GM12878 (cell line): ENCODE measurements around the gene ADGRD2. TPM values are rescaled to one million over a fixed set of nuclear protein-coding genes. Genes with fewer than 3 reads are reported as not detected.

Experiments used
- ATAC-seq: fragments of 200-7000 bp; cut with Tn5 transposase; 3 replicates; pipeline ENCODE4 v1.9.1; 2020; ENCODE audit warnings: mild to moderate bottlenecking, moderate library complexity
- BruUV-seq: library from RNA; stranded (reverse); fragments of 400-500 nt; replicated peaks from 2 replicates; lab custom pipeline; 2021; lab: Mats Ljungman, UMichigan
- CTCF ChIA-PET: fragments of 300-600 bp; sonication (Branson Sonifier 250); formaldehyde crosslinking; extraction: SDS; loops from one replicate; lab custom pipeline; 2021; ENCODE audit warnings: inconsistent platforms; lab: Yijun Ruan, JAX
- POLR2A ChIA-PET: fragments of 350-600 bp; formaldehyde crosslinking; extraction: SDS; loops from one replicate; lab custom pipeline; 2021; ENCODE audit warnings: inconsistent platforms; lab: Charles Lee
- RAD21 ChIA-PET: fragments of 300-600 bp; sonication (Branson Sonifier 250); formaldehyde crosslinking; loops from one replicate; lab custom pipeline; 2023; ENCODE audit warnings: antibody characterized with exemption; ENCODE audit not compliant: unreplicated experiment; lab: Charles Lee
- SMC1A ChIA-PET: fragments of 300-600 bp; sonication (Branson Sonifier 250); formaldehyde crosslinking; loops from one replicate; lab custom pipeline; 2023; ENCODE audit not compliant: unreplicated experiment, uncharacterized antibody; lab: Charles Lee
- DNase-seq: peaks from one replicate; pipeline ENCODE4 v3.0.0-alpha.2; 2011; ENCODE audit warnings: low read depth, low spot score
- FAIRE-seq: peaks from 3 replicates; lab custom pipeline; 2011; peaks lifted over from hg19 to GRCh38; lab: Jason Lieb, UNC
- H2AFZ ChIP-seq: 2 replicates; pipeline ENCODE4 v1.6.0; 2011; ENCODE audit warnings: low read depth, low read length, control low read depth; ENCODE audit not compliant: control insufficient read depth
- H3K27ac ChIP-seq: 2 replicates; pipeline ENCODE4 v1.5.1; 2011; ENCODE audit warnings: control low read depth; ENCODE audit not compliant: control insufficient read depth, insufficient read depth
- H3K27me3 ChIP-seq, 2 experiments: replicated peaks in 1 of 2; 2 replicates each; pipeline versions ENCODE4 v1.6.0 to v1.6.1; 2011; ENCODE audit warnings: low read length in 1 of 2; ENCODE audit not compliant: control insufficient read depth in 2 of 2, insufficient read depth in 2 of 2
- H3K36me3 ChIP-seq, 2 experiments: 2 replicates each; pipeline ENCODE4 v1.5.1; 2011; ENCODE audit warnings: low read length in 1 of 2; ENCODE audit not compliant: control insufficient read depth in 2 of 2, insufficient read depth in 2 of 2
- H3K4me1 ChIP-seq: 2 replicates; pipeline ENCODE4 v1.6.1; 2011; ENCODE audit warnings: mild to moderate bottlenecking, low read length, moderate library complexity, mixed read lengths; ENCODE audit not compliant: control insufficient read depth, insufficient read depth
- H3K4me2 ChIP-seq: 2 replicates; pipeline ENCODE4 v1.6.0; 2011; ENCODE audit warnings: control low read depth; ENCODE audit not compliant: control insufficient read depth, insufficient read depth
- H3K4me3 ChIP-seq: fragments of 200-600 bp; sonication (generic); 2 replicates; pipeline ENCODE4 v1.5.1; 2016
- H3K79me2 ChIP-seq: 2 replicates; pipeline ENCODE4 v1.6.0; 2011; ENCODE audit warnings: low read length; ENCODE audit not compliant: control insufficient read depth, insufficient read depth
- H3K9ac ChIP-seq: 2 replicates; pipeline ENCODE4 v1.8.0; 2011; ENCODE audit warnings: low read length, control low read depth, mixed read lengths; ENCODE audit not compliant: control insufficient read depth, insufficient read depth
- H3K9me3 ChIP-seq: replicated peaks from 3 replicates; pipeline ENCODE4 v1.5.1; 2011; ENCODE audit warnings: mild to moderate bottlenecking, low read length; ENCODE audit not compliant: control insufficient read depth, insufficient read depth
- H4K20me1 ChIP-seq: 2 replicates; pipeline ENCODE4 v1.6.0; 2011; ENCODE audit not compliant: control insufficient read depth, insufficient read depth
- BRCA1 ChIP-seq: IDR thresholded peaks from 2 replicates; pipeline ENCODE4 v1.6.1; 2011; ENCODE audit warnings: low read depth, low read length, improper control_type of control experiment
- CBFB ChIP-seq: IDR thresholded peaks from 2 replicates; pipeline ENCODE4 v1.6.1; 2016; ENCODE audit warnings: antibody characterized with exemption, low read depth
- DPF2 ChIP-seq: fragments of 450-650 bp; IDR thresholded peaks from 2 replicates; pipeline ENCODE4 v1.6.1; 2017; ENCODE audit warnings: mild to moderate bottlenecking
- EED ChIP-seq: sonication (generic); IDR thresholded peaks from 2 replicates; pipeline ENCODE4 v1.6.1; 2016; ENCODE audit warnings: antibody characterized with exemption, low read depth
- KLF5 ChIP-seq: fragments of 450-650 bp; IDR thresholded peaks from 2 replicates; pipeline ENCODE4 v1.6.1; 2014; ENCODE audit warnings: mild to moderate bottlenecking; ENCODE audit not compliant: partially characterized antibody
- LARP7 ChIP-seq: fragments of 450-650 bp; IDR thresholded peaks from 2 replicates; pipeline ENCODE4 v1.6.1; 2017; ENCODE audit warnings: mild to moderate bottlenecking
- MEF2A ChIP-seq: IDR thresholded peaks from 2 replicates; pipeline ENCODE4 v1.6.1; 2011; ENCODE audit warnings: low read depth, mild to moderate bottlenecking, low read length, moderate library complexity; ENCODE audit not compliant: insufficient read depth
- MTA2 ChIP-seq: fragments of 450-650 bp; IDR thresholded peaks from 2 replicates; pipeline ENCODE4 v1.6.1; 2016; ENCODE audit warnings: low read depth, mild to moderate bottlenecking, moderate library complexity
- MTA3 ChIP-seq: IDR thresholded peaks from 2 replicates; pipeline ENCODE4 v1.6.1; 2012; ENCODE audit warnings: low read length, inconsistent platforms, borderline replicate concordance
- SMAD1 ChIP-seq: fragments of 450-650 bp; IDR thresholded peaks from 2 replicates; pipeline ENCODE4 v1.6.1; 2018; ENCODE audit warnings: mild to moderate bottlenecking, low read depth; ENCODE audit not compliant: partially characterized antibody
- SMARCA5 ChIP-seq: fragments of 450-650 bp; IDR thresholded peaks from 2 replicates; pipeline ENCODE4 v1.6.1; 2017; ENCODE audit warnings: mild to moderate bottlenecking
- SP1 ChIP-seq: IDR thresholded peaks from one replicate; pipeline ENCODE4 v1.6.1; 2011; ENCODE audit warnings: low read depth, low read length
- SREBF2 ChIP-seq: IDR thresholded peaks from 2 replicates; pipeline ENCODE4 v1.6.1; 2012; ENCODE audit warnings: mild to moderate bottlenecking, low read length
- WGBS: methylation state at CpG from one replicate; pipeline ENCODE4 v1.1.6; 2016; ENCODE audit warnings: low lambda C conversion rate; ENCODE audit not compliant: insufficient replicate concordance, insufficient coverage; ENCODE audit errors: missing lambda C conversion rate; 5-methylcytosine and 5-hydroxymethylcytosine counted together
- in situ Hi-C: fragments of 300-500 bp; cut with MboI; formaldehyde crosslinking; loops from 9 replicates; pipeline ENCODE4 v1.14.3; 2018; ENCODE audit warnings: mixed read lengths
- intact Hi-C: fragments of 100-400 bp; cut with micrococcal nuclease; formaldehyde crosslinking; loops from one replicate; pipeline ENCODE4 v1.14.2; 2022; ENCODE audit not compliant: unreplicated experiment
- polyA plus RNA-seq, 11 experiments: library from polyadenylated mRNA; depleted of rRNA in 4 of 11; unstranded in 6 of 11; stranded (reverse) in 5 of 11; fragments of >200 nt; fragmentation: Nextera tagmentation in 4 of 11; fragmentation: Illumina TruSeq in 1 of 11; extraction: Ambion mirVana in 4 of 11; extraction: Trizol in 1 of 11; gene quantifications; 1 replicate in 1 of 11; 2 replicates in 10 of 11; pipeline versions ENCODE4 v1.2.1 to v1.2.3, GENCODE V29; 2011 to 2016; ENCODE audit warnings: inconsistent platforms in 2 of 11, missing spikeins in 2 of 11, low read depth in 1 of 11
- total RNA-seq, 4 experiments: library from RNA; depleted of rRNA in 3 of 4; stranded (reverse); fragments of >200 nt in 3 of 4; fragmentation: Illumina TruSeq in 1 of 4; extraction: Trizol in 1 of 4; gene quantifications; 2 replicates each; pipeline versions ENCODE4 v1.2.1 to v1.2.3, GENCODE V29; 2013 to 2021
- TF ChIP-seq, protein P1 (sequence below): fragments of 450-650 bp; IDR thresholded peaks from 2 replicates; pipeline ENCODE4 v1.6.1; 2014; ENCODE audit warnings: mild to moderate bottlenecking
- TF ChIP-seq, protein P2 (sequence below): IDR thresholded peaks from 2 replicates; pipeline ENCODE4 v1.6.1; 2011; ENCODE audit warnings: low read depth, low read length, improper control_type of control experiment, borderline replicate concordance
- TF ChIP-seq, protein P3 (sequence below): fragments of 450-650 bp; IDR thresholded peaks from 2 replicates; pipeline ENCODE4 v1.6.1; 2016; ENCODE audit warnings: mild to moderate bottlenecking, moderate library complexity, borderline replicate concordance
- TF ChIP-seq, protein P4 (sequence below): IDR thresholded peaks from 2 replicates; pipeline ENCODE4 v1.6.1; 2012; ENCODE audit warnings: low read depth, low read length, improper control_type of control experiment

Gene ADGRD2
- total and polyA plus RNA-seq, 10 of the 15 experiments (the other 5 are each of a cell fraction or from before 2014, with no cell fraction given) = not detected

DNA sequence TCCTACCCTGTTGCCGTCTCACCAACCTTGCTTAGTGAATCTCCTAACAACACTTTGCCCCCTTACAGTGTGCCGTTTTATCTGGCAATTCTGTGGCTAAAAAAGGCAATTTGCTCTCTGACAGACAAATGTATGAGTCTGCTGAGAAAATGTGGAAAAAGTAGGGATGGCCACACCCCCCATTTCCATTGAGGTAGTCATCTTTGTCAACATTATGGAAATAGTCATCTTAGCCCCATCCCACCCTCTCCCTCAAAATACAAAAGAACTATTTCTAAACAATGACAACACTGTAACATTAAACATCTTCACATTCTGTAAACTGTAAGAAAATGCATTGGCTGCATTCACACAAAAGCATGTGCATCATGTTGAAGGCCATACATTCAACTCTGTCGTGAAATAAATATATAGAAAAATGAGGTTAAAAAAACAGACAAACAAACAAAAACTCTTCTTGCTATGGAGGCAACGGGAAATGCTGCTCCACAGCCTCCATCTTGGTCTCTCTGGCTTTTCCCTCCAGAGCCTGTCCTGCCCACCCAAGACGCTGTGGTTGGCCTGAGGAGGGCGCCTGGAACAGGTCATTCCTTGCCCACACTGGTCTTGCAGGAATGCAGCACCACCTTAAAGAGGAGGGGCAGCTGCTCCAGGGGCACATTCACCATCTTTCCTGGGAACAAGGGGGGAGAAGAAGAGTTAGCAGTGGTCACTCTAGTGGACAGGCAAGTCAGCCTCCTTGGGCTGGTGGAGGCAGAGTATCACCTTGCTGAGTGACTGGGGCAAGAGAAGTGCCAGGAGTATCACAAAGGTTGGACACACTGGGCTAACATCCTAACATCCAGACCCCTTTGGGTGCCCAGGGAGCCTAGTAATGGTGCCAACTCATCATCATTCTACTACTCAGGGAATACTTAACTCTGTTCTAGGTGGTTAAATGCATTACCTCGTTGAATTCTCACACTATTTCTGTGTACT lies 72.2 kb downstream of the ADGRD2 start (continued):
- TF ChIP-seq, protein P1, sequence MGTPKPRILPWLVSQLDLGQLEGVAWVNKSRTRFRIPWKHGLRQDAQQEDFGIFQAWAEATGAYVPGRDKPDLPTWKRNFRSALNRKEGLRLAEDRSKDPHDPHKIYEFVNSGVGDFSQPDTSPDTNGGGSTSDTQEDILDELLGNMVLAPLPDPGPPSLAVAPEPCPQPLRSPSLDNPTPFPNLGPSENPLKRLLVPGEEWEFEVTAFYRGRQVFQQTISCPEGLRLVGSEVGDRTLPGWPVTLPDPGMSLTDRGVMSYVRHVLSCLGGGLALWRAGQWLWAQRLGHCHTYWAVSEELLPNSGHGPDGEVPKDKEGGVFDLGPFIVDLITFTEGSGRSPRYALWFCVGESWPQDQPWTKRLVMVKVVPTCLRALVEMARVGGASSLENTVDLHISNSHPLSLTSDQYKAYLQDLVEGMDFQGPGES = no peak
- TF ChIP-seq SP1 (no peak), KLF5 (no peak), MTA2 (no peak), DPF2 (no peak)
- TF ChIP-seq, protein P2, sequence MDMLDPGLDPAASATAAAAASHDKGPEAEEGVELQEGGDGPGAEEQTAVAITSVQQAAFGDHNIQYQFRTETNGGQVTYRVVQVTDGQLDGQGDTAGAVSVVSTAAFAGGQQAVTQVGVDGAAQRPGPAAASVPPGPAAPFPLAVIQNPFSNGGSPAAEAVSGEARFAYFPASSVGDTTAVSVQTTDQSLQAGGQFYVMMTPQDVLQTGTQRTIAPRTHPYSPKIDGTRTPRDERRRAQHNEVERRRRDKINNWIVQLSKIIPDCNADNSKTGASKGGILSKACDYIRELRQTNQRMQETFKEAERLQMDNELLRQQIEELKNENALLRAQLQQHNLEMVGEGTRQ = no peak

DNA sequence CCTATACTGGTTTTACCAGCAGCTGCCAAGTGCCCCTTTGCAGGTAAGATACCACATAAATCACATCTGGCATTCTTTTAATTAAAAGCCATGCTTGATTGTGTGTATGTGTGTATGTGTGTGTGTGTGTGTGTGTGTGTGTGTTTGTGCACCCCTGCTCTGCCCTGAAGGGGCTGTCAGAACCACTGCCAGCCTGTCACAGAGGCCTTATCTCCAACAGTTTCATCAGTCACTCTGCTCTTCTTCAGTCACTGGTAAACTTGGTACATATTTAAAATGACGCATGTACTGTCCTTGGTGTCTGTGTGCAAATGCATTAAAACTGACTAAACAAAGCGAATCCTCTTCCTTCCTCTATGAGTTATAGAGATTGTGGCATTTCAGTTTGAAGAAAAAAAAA lies 75.9 kb downstream of the ADGRD2 start:
- no peak for TF ChIP-seq CBFB
- no peak for TF ChIP-seq SREBF2
- no peak for TF ChIP-seq MTA2
- TF ChIP-seq SMARCA5 = no peak
- TF ChIP-seq LARP7 = no peak
- no peak for TF ChIP-seq MEF2A
- no peak for TF ChIP-seq BRCA1
- TF ChIP-seq, protein P3, sequence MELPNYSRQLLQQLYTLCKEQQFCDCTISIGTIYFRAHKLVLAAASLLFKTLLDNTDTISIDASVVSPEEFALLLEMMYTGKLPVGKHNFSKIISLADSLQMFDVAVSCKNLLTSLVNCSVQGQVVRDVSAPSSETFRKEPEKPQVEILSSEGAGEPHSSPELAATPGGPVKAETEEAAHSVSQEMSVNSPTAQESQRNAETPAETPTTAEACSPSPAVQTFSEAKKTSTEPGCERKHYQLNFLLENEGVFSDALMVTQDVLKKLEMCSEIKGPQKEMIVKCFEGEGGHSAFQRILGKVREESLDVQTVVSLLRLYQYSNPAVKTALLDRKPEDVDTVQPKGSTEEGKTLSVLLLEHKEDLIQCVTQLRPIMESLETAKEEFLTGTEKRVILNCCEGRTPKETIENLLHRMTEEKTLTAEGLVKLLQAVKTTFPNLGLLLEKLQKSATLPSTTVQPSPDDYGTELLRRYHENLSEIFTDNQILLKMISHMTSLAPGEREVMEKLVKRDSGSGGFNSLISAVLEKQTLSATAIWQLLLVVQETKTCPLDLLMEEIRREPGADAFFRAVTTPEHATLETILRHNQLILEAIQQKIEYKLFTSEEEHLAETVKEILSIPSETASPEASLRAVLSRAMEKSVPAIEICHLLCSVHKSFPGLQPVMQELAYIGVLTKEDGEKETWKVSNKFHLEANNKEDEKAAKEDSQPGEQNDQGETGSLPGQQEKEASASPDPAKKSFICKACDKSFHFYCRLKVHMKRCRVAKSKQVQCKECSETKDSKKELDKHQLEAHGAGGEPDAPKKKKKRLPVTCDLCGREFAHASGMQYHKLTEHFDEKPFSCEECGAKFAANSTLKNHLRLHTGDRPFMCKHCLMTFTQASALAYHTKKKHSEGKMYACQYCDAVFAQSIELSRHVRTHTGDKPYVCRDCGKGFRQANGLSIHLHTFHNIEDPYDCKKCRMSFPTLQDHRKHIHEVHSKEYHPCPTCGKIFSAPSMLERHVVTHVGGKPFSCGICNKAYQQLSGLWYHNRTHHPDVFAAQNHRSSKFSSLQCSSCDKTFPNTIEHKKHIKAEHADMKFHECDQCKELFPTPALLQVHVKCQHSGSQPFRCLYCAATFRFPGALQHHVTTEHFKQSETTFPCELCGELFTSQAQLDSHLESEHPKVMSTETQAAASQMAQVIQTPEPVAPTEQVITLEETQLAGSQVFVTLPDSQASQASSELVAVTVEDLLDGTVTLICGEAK = no peak
- no peak for TF ChIP-seq SMAD1
- TF ChIP-seq, protein P4, sequence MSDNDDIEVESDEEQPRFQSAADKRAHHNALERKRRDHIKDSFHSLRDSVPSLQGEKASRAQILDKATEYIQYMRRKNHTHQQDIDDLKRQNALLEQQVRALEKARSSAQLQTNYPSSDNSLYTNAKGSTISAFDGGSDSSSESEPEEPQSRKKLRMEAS = no peak
- no peak for TF ChIP-seq MTA3
- TF ChIP-seq EED = no peak
- TF ChIP-seq, all 136 proteins: peak for 0
- ChIA-PET SMC1A (interaction anchor here (0.8 kb wide), 1 partner anchor 18 kb away, joined by 3 read pairs; no protein-coding TSS in a partner anchor), POLR2A (interaction anchor here (0.5 kb wide), 1 partner anchor 728 kb away, joined by 3 read pairs; no protein-coding TSS in a partner anchor), RAD21 (no interaction called here), CTCF (interaction anchor here (0.6 to 5.2 kb wide), 2 partner anchors 10 to 1052 kb away, joined by 3 to 40 read pairs; no protein-coding TSS in a partner anchor)
- no peak overlapping the region for H3K4me2 ChIP-seq
- H2AFZ ChIP-seq = no peak overlapping the region
- no peak for ATAC-seq
- H3K4me1 ChIP-seq = no peaks in the 10 kb centered on the region
- no peak for DNase-seq
- no peak overlapping the region for H3K4me3 ChIP-seq
- H3K27ac ChIP-seq = no peak overlapping the region
- no peak overlapping the region for H3K9ac ChIP-seq
- WGBS = 82% methylated on average over 2 of the region's 2 CpGs
- H3K9me3 ChIP-seq = no peaks in the 10 kb centered on the region
- in situ Hi-C loops (no loop called here), intact Hi-C loops (no loop called here)
- no TSS peak for BruUV-seq
- no peak for FAIRE-seq
- peaks cover 2 to 3% of the 10 kb centered on the region in 2 experiments; a peak in 3 of 4 replicates for H3K36me3 ChIP-seq
- H3K79me2 ChIP-seq = no peaks in the 10 kb centered on the region
- no peaks in the 10 kb centered on the region for H4K20me1 ChIP-seq
- no peaks in the 10 kb centered on the region for H3K27me3 ChIP-seq
